IMR-90 (cell line): ENCODE data around the gene CAPN3. TPM values are rescaled to one million over a fixed set of nuclear protein-coding genes. Genes with fewer than 3 reads are reported as not detected.

Experiments
- ATAC-seq: fragments of 200-7000 bp; cut with Tn5 transposase; 2 replicates; pipeline ENCODE4 v1.9.1; 2020; ENCODE audit warnings: low read depth, mild to moderate bottlenecking, moderate library complexity
- BruUV-seq: library from RNA; stranded (reverse); fragments of 400-500 nt; replicated peaks from 2 replicates; lab custom pipeline; 2021; lab: Mats Ljungman, UMichigan
- CTCF ChIA-PET: fragments of 300-600 bp; formaldehyde crosslinking; extraction: SDS; loops from one replicate; lab custom pipeline; 2021; ENCODE audit warnings: antibody characterized with exemption; lab: Yijun Ruan, JAX
- POLR2A ChIA-PET: fragments of 300-600 bp; sonication (Branson Sonifier 250); formaldehyde crosslinking; loops from one replicate; lab custom pipeline; 2022; ENCODE audit warnings: antibody characterized with exemption; ENCODE audit not compliant: unreplicated experiment; lab: Charles Lee
- DNase-seq: peaks from one replicate; pipeline ENCODE4 v3.0.0; 2013
- H2AFZ ChIP-seq: replicated peaks from 2 replicates; pipeline ENCODE3; 2013; ENCODE audit warnings: low read length, mild to moderate bottlenecking; ENCODE audit not compliant: poor library complexity
- H2AK5ac ChIP-seq: 2 replicates; pipeline ENCODE4 v1.6.1; 2013; ENCODE audit warnings: low read depth, low read length, inconsistent platforms
- H2AK9ac ChIP-seq: replicated peaks from 2 replicates; pipeline ENCODE3; 2013; ENCODE audit warnings: mild to moderate bottlenecking, low read depth, low read length, moderate library complexity; ENCODE audit not compliant: poor library complexity
- H2BK120ac ChIP-seq: 2 replicates; pipeline ENCODE4 v1.6.1; 2013; ENCODE audit warnings: low read depth, low read length, inconsistent platforms
- H2BK15ac ChIP-seq: 3 replicates; pipeline ENCODE4 v1.6.1; 2013; ENCODE audit warnings: low read depth, low read length, inconsistent platforms
- H2BK20ac ChIP-seq: 2 replicates; pipeline ENCODE4 v1.6.1; 2013; ENCODE audit warnings: low read depth, mild to moderate bottlenecking, inconsistent platforms, low read length, moderate library complexity
- H2BK5ac ChIP-seq: 2 replicates; pipeline ENCODE4 v1.6.1; 2013; ENCODE audit warnings: mild to moderate bottlenecking, low read depth, low read length, inconsistent platforms; ENCODE audit not compliant: poor library complexity, severe bottlenecking
- H3K14ac ChIP-seq: replicated peaks from 2 replicates; pipeline ENCODE4 v1.6.1; 2013; ENCODE audit warnings: low read depth, low read length, inconsistent platforms
- H3K18ac ChIP-seq: 2 replicates; pipeline ENCODE4 v1.6.1; 2013; ENCODE audit warnings: low read depth, low read length, control low read depth
- H3K23ac ChIP-seq: 2 replicates; pipeline ENCODE4 v1.6.1; 2013; ENCODE audit warnings: low read depth, low read length, inconsistent platforms
- H3K27ac ChIP-seq: 2 replicates; pipeline ENCODE4 v1.5.1; 2013; ENCODE audit warnings: mild to moderate bottlenecking, control low read depth, low read length; ENCODE audit not compliant: insufficient read depth
- H3K27me3 ChIP-seq: 2 replicates; pipeline ENCODE4 v1.6.1; 2013; ENCODE audit warnings: low read length; ENCODE audit not compliant: control insufficient read depth, insufficient read depth
- H3K36me3 ChIP-seq: 2 replicates; pipeline ENCODE4 v1.6.1; 2013; ENCODE audit warnings: low read length, mixed read lengths; ENCODE audit not compliant: control insufficient read depth, insufficient read depth
- H3K4ac ChIP-seq: 2 replicates; pipeline ENCODE4 v1.6.1; 2013; ENCODE audit warnings: low read depth, low read length, inconsistent platforms
- H3K4me1 ChIP-seq: 2 replicates; pipeline ENCODE4 v1.6.1; 2013; ENCODE audit warnings: low read length, mixed read lengths; ENCODE audit not compliant: control insufficient read depth, insufficient read depth
- H3K4me2 ChIP-seq: 2 replicates; pipeline ENCODE4 v1.6.1; 2013; ENCODE audit warnings: low read depth, mild to moderate bottlenecking, control low read depth, low read length, moderate library complexity
- H3K4me3 ChIP-seq: 2 replicates; pipeline ENCODE4 v1.5.1; 2013; ENCODE audit warnings: low read depth, mild to moderate bottlenecking, control low read depth, low read length, moderate library complexity; ENCODE audit not compliant: insufficient read depth
- H3K56ac ChIP-seq: 2 replicates; pipeline ENCODE4 v1.6.1; 2013; ENCODE audit warnings: low read length, inconsistent platforms; ENCODE audit not compliant: insufficient read depth; ENCODE audit errors: extremely low read depth
- H3K79me1 ChIP-seq, 2 experiments: 2 replicates each; pipeline ENCODE4 v1.6.1; 2013; ENCODE audit warnings: low read length in 2 of 2, inconsistent platforms in 1 of 2, low read depth in 1 of 2
- H3K9ac ChIP-seq: 2 replicates; pipeline ENCODE4 v1.6.1; 2013; ENCODE audit warnings: low read depth, low read length, control low read depth
- H3K9me1 ChIP-seq: 2 replicates; pipeline ENCODE4 v1.6.1; 2013; ENCODE audit warnings: low read length, inconsistent platforms; ENCODE audit not compliant: insufficient read depth
- H3K9me3 ChIP-seq: 2 replicates; pipeline ENCODE4 v1.6.1; 2013; ENCODE audit warnings: low read length; ENCODE audit not compliant: control insufficient read depth, insufficient read depth
- H4K20me1 ChIP-seq: 2 replicates; pipeline ENCODE4 v1.6.1; 2013; ENCODE audit warnings: low read length, inconsistent platforms; ENCODE audit not compliant: insufficient read depth
- H4K5ac ChIP-seq: 2 replicates; pipeline ENCODE4 v1.6.1; 2013; ENCODE audit warnings: mild to moderate bottlenecking, low read depth, low read length, control low read depth
- H4K8ac ChIP-seq, 2 experiments: 2 replicates each; pipeline ENCODE4 v1.6.1; 2013; ENCODE audit warnings: low read depth in 2 of 2, low read length in 2 of 2, control low read depth in 1 of 2, inconsistent platforms in 1 of 2
- H4K91ac ChIP-seq: 2 replicates; pipeline ENCODE4 v1.6.1; 2013; ENCODE audit warnings: low read depth, low read length, inconsistent platforms; ENCODE audit not compliant: insufficient read depth
- BHLHE40 ChIP-seq: fragments of 150-350 bp; IDR thresholded peaks from 2 replicates; pipeline ENCODE4 v1.6.1; 2016; ENCODE audit warnings: mild to moderate bottlenecking, low read depth, low read length
- CHD1 ChIP-seq: IDR thresholded peaks from 2 replicates; pipeline ENCODE4 v1.6.1; 2012; ENCODE audit warnings: low read depth, low read length, improper control_type of control experiment
- FOS ChIP-seq: fragments of 150-350 bp; IDR thresholded peaks from 2 replicates; pipeline ENCODE4 v1.6.1; 2016; ENCODE audit warnings: low read depth, low read length
- MXI1 ChIP-seq: IDR thresholded peaks from 2 replicates; pipeline ENCODE4 v1.6.1; 2012; ENCODE audit warnings: low read depth, mild to moderate bottlenecking, low read length, moderate library complexity, borderline replicate concordance
- POLR2A ChIP-seq: IDR thresholded peaks from 2 replicates; pipeline ENCODE4 v1.6.1; 2012; ENCODE audit warnings: mild to moderate bottlenecking, low read depth, low read length
- RCOR1 ChIP-seq: IDR thresholded peaks from 2 replicates; pipeline ENCODE4 v1.6.1; 2012; ENCODE audit warnings: mild to moderate bottlenecking, low read length, improper control_type of control experiment; ENCODE audit not compliant: insufficient replicate concordance
- RFX5 ChIP-seq: IDR thresholded peaks from 2 replicates; pipeline ENCODE4 v1.8.0; 2012; ENCODE audit warnings: low read depth, mild to moderate bottlenecking, low read length, moderate library complexity
- SMC3 ChIP-seq: fragments of 150-350 bp; IDR thresholded peaks from 2 replicates; pipeline ENCODE4 v1.6.1; 2016; ENCODE audit warnings: low read depth, mild to moderate bottlenecking, antibody characterized with exemption, low read length, moderate library complexity
- USF2 ChIP-seq: fragments of 150-350 bp; IDR thresholded peaks from 2 replicates; pipeline ENCODE4 v1.6.1; 2017; ENCODE audit warnings: mild to moderate bottlenecking, antibody characterized with exemption, low read length, low read depth
- WGBS, 2 experiments: methylation state at CpG; one replicate each; pipeline versions ENCODE4 v1.1.5 to v1.1.7; 2013; ENCODE audit warnings: missing lambda C conversion rate in 2 of 2; ENCODE audit not compliant: insufficient read length in 1 of 2; ENCODE audit errors: extremely low coverage in 2 of 2; 5-methylcytosine and 5-hydroxymethylcytosine counted together
- dilution Hi-C: fragments of 300-500 bp; cut with HindIII; formaldehyde crosslinking; loops from one replicate; pipeline ENCODE4 v1.14.3; 2018; ENCODE audit warnings: low sequenced_read_pairs; ENCODE audit not compliant: unreplicated experiment
- in situ Hi-C: fragments of 300-500 bp; cut with MboI; formaldehyde crosslinking; loops from 3 replicates; pipeline ENCODE4 v1.14.3; 2019; ENCODE audit warnings: low sequenced_read_pairs, inconsistent platforms, mixed read lengths
- intact Hi-C: fragments of 100-400 bp; cut with micrococcal nuclease; formaldehyde crosslinking; loops from 2 replicates; pipeline ENCODE4 v1.10.0; 2022
- polyA plus RNA-seq, 3 experiments: library from polyadenylated mRNA; depleted of rRNA; stranded (reverse); fragments of >200 nt; gene quantifications; 2 replicates each; pipeline ENCODE4 v1.2.3, GENCODE V29; 2012; ENCODE audit warnings: low replicate concordance in 1 of 3
- total RNA-seq: library from RNA; depleted of rRNA; stranded (reverse); fragments of >200 nt; gene quantifications from 2 replicates; pipeline ENCODE4 v1.2.3, GENCODE V29; 2012
- TF ChIP-seq, protein P1 (sequence below): fragments of 150-350 bp; IDR thresholded peaks from 2 replicates; pipeline ENCODE4 v1.6.1; 2016; ENCODE audit warnings: low read depth, mild to moderate bottlenecking, low read length, moderate library complexity, borderline replicate concordance

The CAPN3 gene
- total and polyA plus RNA-seq, 2 of the 4 experiments (the other 2 are of a cell fraction) = 1.1 to 1.4 TPM

- ATAC-seq (no peak), DNase-seq (no peak)
- no peak overlapping the region for H3K56ac ChIP-seq
- TF ChIP-seq RCOR1 (no peak), FOS (no peak), SMC3 (no peak), CHD1 (no peak), RFX5 (no peak), MXI1 (no peak), USF2 (no peak), POLR2A (no peak), BHLHE40 (no peak)
- TF ChIP-seq, protein P1, sequence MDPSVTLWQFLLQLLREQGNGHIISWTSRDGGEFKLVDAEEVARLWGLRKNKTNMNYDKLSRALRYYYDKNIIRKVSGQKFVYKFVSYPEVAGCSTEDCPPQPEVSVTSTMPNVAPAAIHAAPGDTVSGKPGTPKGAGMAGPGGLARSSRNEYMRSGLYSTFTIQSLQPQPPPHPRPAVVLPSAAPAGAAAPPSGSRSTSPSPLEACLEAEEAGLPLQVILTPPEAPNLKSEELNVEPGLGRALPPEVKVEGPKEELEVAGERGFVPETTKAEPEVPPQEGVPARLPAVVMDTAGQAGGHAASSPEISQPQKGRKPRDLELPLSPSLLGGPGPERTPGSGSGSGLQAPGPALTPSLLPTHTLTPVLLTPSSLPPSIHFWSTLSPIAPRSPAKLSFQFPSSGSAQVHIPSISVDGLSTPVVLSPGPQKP = no peak
- H3K4me1 ChIP-seq = no peaks in the 10 kb centered on the region
- dilution Hi-C loops (no loop called here), intact Hi-C loops (no loop called here), in situ Hi-C loops (no loop called here)
- peaks cover 2% of the 10 kb centered on the region; the same call in 1 of the 2 replicates for H3K27me3 ChIP-seq
- no peak overlapping the region for H3K4me3 ChIP-seq
- H2AK5ac ChIP-seq = no peak overlapping the region
- no peaks in the 10 kb centered on the region for H3K79me1 ChIP-seq
- CTCF ChIA-PET = interaction anchor here (0.6 to 0.8 kb wide), 2 partner anchors 11 to 33 kb away, joined by 3 read pairs; partner anchors contain the start of gene CAPN3
- no peaks in the 10 kb centered on the region for H4K20me1 ChIP-seq
- H3K27ac ChIP-seq = no peak overlapping the region
- no peaks in the 10 kb centered on the region for H3K9me3 ChIP-seq
- POLR2A ChIA-PET = no interaction called here
- no peaks in the 10 kb centered on the region for H3K36me3 ChIP-seq
- no peak overlapping the region for H4K8ac ChIP-seq
- H3K9ac ChIP-seq = no peak overlapping the region
- WGBS, 2 experiments = 90% methylated on average over 3 of the region's 11 CpGs; no CpG with 5 or more reads in 1 of the 2 experiments
- H2BK20ac ChIP-seq = no peak overlapping the region
- no peak overlapping the region for H3K14ac ChIP-seq
- no peak overlapping the region for H3K4me2 ChIP-seq
- no peak overlapping the region for H3K4ac ChIP-seq
- H3K23ac ChIP-seq = no peak overlapping the region
- no peak overlapping the region for H2BK5ac ChIP-seq
- no peak overlapping the region for H2BK15ac ChIP-seq
- H3K18ac ChIP-seq = no peak overlapping the region
- H4K91ac ChIP-seq = no peak overlapping the region
- BruUV-seq = no TSS peak
- no peak overlapping the region for H2AFZ ChIP-seq
- H4K5ac ChIP-seq = no peak overlapping the region
- H3K9me1 ChIP-seq = no peaks in the 10 kb centered on the region; the same call in none of the 2 replicates
- H2AK9ac ChIP-seq = peak overlapping the region; percentile 47
- no peak overlapping the region for H2BK120ac ChIP-seq
These were observed 33.2 kb downstream of the CAPN3 start for GRCh38 chr15:42392309-42393024.
